ENCODE results near the gene STBD1.
"Not testable (repeated sequence)": the region's sequence is repeated elsewhere in the genome, so short reads cannot be mapped to it uniquely, and the experiment has no call there.

STBD1 gene

DNA sequence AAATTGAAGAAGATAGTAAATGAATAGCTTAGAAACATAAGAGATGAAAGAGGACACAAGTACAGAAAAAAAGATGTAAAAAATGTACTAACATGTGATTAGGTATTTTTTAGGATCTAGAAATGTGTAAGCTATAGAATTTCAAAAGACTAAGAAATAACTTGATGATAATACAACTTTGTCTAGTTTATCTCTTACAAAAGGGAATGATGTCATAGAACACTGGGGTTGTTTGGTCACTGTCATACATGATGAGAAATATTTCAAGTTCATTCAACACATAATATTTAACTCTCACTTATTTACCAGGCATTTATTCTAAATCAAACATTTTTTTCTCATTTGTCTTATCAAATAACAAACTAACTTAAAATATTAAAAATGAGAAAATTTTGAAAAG is 18.5 kb downstream of the STBD1 start:
- peaks cover 8% of the 10 kb centered on the region for H3K9me3 Mint-ChIP-seq
- no peaks in the 10 kb centered on the region for H3K36me3 Mint-ChIP-seq
- peaks cover 2% of the 10 kb centered on the region for H3K27me3 Mint-ChIP-seq
- no peak for DNase-seq (ENCODE audit: low spot score in 2 of 2)
- no peaks in the 10 kb centered on the region for H3K4me1 Mint-ChIP-seq
- H3K27ac Mint-ChIP-seq = no peak overlapping the region
- no peak overlapping the region for H3K4me3 Mint-ChIP-seq
- no peak for ATAC-seq (ENCODE audit: low read depth)

DNA sequence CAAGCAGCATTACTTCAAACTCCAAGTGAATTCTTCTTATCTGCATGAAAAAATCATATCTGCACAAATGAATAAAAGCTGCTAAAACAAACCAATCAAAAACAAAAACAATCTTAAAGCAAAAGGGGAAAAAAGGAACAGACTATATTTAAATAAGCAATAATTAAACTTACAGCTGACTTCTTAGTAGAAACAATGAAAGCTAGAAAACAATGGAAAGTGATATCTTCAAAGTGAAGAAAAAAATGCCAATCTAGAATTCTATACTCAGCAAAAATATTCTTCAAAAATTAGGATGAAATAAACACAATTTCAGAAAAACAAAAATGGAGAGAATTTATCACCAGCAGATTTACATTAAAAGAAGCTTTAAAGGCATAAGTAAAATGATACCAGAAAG is 20.0 kb downstream of the STBD1 start:
- no peaks in the 10 kb centered on the region for H3K36me3 Mint-ChIP-seq
- peaks cover 8% of the 10 kb centered on the region for H3K9me3 Mint-ChIP-seq
- no peak for DNase-seq (ENCODE audit: low spot score in 2 of 2)
- H3K27ac Mint-ChIP-seq = no peak overlapping the region
- H3K4me3 Mint-ChIP-seq = no peak overlapping the region
- ATAC-seq (ENCODE audit: low read depth) = no peak
- no peaks in the 10 kb centered on the region for H3K4me1 Mint-ChIP-seq
- H3K27me3 Mint-ChIP-seq = peaks cover 3% of the 10 kb centered on the region

GRCh38 chr4:76334885-76335284 is 28.4 kb downstream of the STBD1 start:
- ATAC-seq (ENCODE audit: low read depth) (no peak), DNase-seq (ENCODE audit: low spot score in 2 of 2) (no peak)
- Mint-ChIP-seq H3K27ac (no peak overlapping the region), H3K4me1 (no peaks in the 10 kb centered on the region), H3K27me3 (peaks cover 5% of the 10 kb centered on the region), H3K9me3 (no peaks in the 10 kb centered on the region), H3K4me3 (no peak overlapping the region), H3K36me3 (no peaks in the 10 kb centered on the region)

DNA sequence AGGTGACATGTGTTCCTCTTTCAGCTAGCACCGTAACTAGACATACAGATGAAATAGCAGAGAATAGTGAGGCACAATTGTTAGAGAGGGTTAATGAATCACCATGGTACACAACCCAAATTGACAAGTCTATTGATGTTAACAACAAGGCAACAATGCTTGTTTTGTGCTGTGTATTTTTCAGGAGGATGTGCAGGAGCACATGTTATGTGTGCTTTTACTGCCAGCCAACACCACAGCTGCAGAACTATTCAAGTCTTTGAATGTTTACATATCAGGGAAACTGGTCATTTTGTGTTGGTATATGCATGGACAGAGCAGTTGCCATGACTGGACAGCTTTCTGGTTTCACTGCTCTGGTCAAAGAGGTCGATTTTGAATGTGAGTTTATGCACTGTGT is 32.8 kb downstream of the STBD1 start:
- Mint-ChIP-seq H3K9me3 (no peaks in the 10 kb centered on the region), H3K4me3 (no peak overlapping the region)
- DNase-seq (ENCODE audit: low spot score in 2 of 2) = no peak

GRCh38 chr4:76341063-76341462 is 34.5 kb downstream of the STBD1 start:
- DNase-seq (ENCODE audit: low spot score in 2 of 2) (no peak), ATAC-seq (ENCODE audit: low read depth) (no peak)
- Mint-ChIP-seq H3K4me3 (no peak overlapping the region), H3K36me3 (no peaks in the 10 kb centered on the region), H3K27me3 (peaks cover 4% of the 10 kb centered on the region), H3K9me3 (no peaks in the 10 kb centered on the region), H3K27ac (no peak overlapping the region), H3K4me1 (no peaks in the 10 kb centered on the region)

More for the DNA sequence above, 32.8 kb downstream of the STBD1 start:
- no peaks in the 10 kb centered on the region for H3K4me1 Mint-ChIP-seq
- ATAC-seq (ENCODE audit: low read depth) = no peak
- H3K36me3 Mint-ChIP-seq = no peaks in the 10 kb centered on the region
- peaks cover 4% of the 10 kb centered on the region for H3K27me3 Mint-ChIP-seq
- no peak overlapping the region for H3K27ac Mint-ChIP-seq

- no peak for DNase-seq (ENCODE audit: low spot score in 2 of 2)
- Mint-ChIP-seq H3K27ac (no peak overlapping the region), H3K4me1 (no peaks in the 10 kb centered on the region), H3K9me3 (peaks cover 2% of the 10 kb centered on the region), H3K27me3 (peaks cover 5% of the 10 kb centered on the region), H3K4me3 (no peak overlapping the region), H3K36me3 (peaks cover 2% of the 10 kb centered on the region)
- ATAC-seq (ENCODE audit: low read depth) = no peak
These were observed 35.7 kb downstream of the STBD1 start for GRCh38 chr4:76342191-76342590.

- peaks cover 4% of the 10 kb centered on the region for H3K36me3 Mint-ChIP-seq
- H3K27ac Mint-ChIP-seq = no peak overlapping the region
- no peak overlapping the region for H3K4me3 Mint-ChIP-seq
- H3K9me3 Mint-ChIP-seq = peaks cover 4% of the 10 kb centered on the region
- DNase-seq (ENCODE audit: low spot score in 2 of 2) = no peak
- H3K27me3 Mint-ChIP-seq = peaks cover 7% of the 10 kb centered on the region
- no peak for ATAC-seq (ENCODE audit: low read depth)
- H3K4me1 Mint-ChIP-seq = no peaks in the 10 kb centered on the region
These were observed 36.3 kb downstream of the STBD1 start for GRCh38 chr4:76342803-76343202.

- Mint-ChIP-seq H3K4me3 (no peak overlapping the region), H3K4me1 (peaks cover 6% of the 10 kb centered on the region), H3K9me3 (peaks cover 20% of the 10 kb centered on the region), H3K36me3 (no peaks in the 10 kb centered on the region), H3K27me3 (peaks cover 7% of the 10 kb centered on the region), H3K27ac (no peak overlapping the region)
- no peak for ATAC-seq (ENCODE audit: low read depth)
- DNase-seq (ENCODE audit: low spot score in 2 of 2) = no peak
These were observed 48.3 kb downstream of the STBD1 start for GRCh38 chr4:76354517-76355473.

GRCh38 chr4:76357981-76358380 is 51.4 kb downstream of the STBD1 start:
- no peak overlapping the region for H3K27ac Mint-ChIP-seq
- H3K9me3 Mint-ChIP-seq = peaks cover 21% of the 10 kb centered on the region
- H3K4me3 Mint-ChIP-seq = no peak overlapping the region

GRCh38 chr4:76359881-76360466 is 53.4 kb downstream of the STBD1 start:
- not testable (repeated sequence) for DNase-seq (ENCODE audit: low spot score in 2 of 2); H3K27ac Mint-ChIP-seq; H3K4me3 Mint-ChIP-seq; ATAC-seq (ENCODE audit: low read depth); H3K4me1 Mint-ChIP-seq; H3K36me3 Mint-ChIP-seq
- Mint-ChIP-seq H3K27me3 (peaks cover 13% of the 10 kb centered on the region), H3K9me3 (peaks cover 21% of the 10 kb centered on the region)

More at GRCh38 chr4:76357981-76358380, 51.4 kb downstream of the STBD1 start:
- no peaks in the 10 kb centered on the region for H3K36me3 Mint-ChIP-seq
- H3K27me3 Mint-ChIP-seq = peaks cover 7% of the 10 kb centered on the region
- no peak for ATAC-seq (ENCODE audit: low read depth)
- H3K4me1 Mint-ChIP-seq = peaks cover 6% of the 10 kb centered on the region
- no peak for DNase-seq (ENCODE audit: low spot score in 2 of 2)

All from memory B cell (primary cell).